ENCODE results near the gene PHACTR3. TPM values are rescaled to one million over a fixed set of nuclear protein-coding genes. Genes with fewer than 3 reads are reported as not detected.

Gene PHACTR3
- total RNA-seq, 1 donor from 2014 or later = 0.14 TPM

- no peaks in the 10 kb centered on the region for H3K4me1 ChIP-seq (ENCODE audit: insufficient read depth, low read length)
- TF ChIP-seq CTCF (IDR thresholded peaks at IDR 0.05; ENCODE audit: insufficient read depth, low read depth, low read length) (no peak), EZH2 (IDR thresholded peaks at IDR 0.05; ENCODE audit: insufficient read depth, low read length) (no peak)
- DNase-seq (ENCODE audit: low read depth) = no peak
- H3K36me3 ChIP-seq (ENCODE audit: insufficient read depth, low read length) = no peaks in the 10 kb centered on the region
- H3K27ac ChIP-seq (ENCODE audit: low read depth, low read length) = no peak overlapping the region
- no peaks in the 10 kb centered on the region for H3K27me3 ChIP-seq (ENCODE audit: insufficient read depth, low read length)
- H4K20me1 ChIP-seq (ENCODE audit: insufficient read depth, low read length) = no peaks in the 10 kb centered on the region
- H3K79me2 ChIP-seq (ENCODE audit: insufficient read depth, low read length) = no peaks in the 10 kb centered on the region
- Mint-ChIP-seq H3K4me3 (ENCODE audit: unreplicated experiment) (no peak overlapping the region), H3K9me3 (ENCODE audit: unreplicated experiment) (peaks cover 2% of the 10 kb centered on the region), H3K27me3 (ENCODE audit: low read depth, unreplicated experiment) (peaks cover 71% of the 10 kb centered on the region), H3K27ac (ENCODE audit: unreplicated experiment) (no peak overlapping the region), H3K36me3 (ENCODE audit: low read depth, unreplicated experiment) (no peaks in the 10 kb centered on the region), H3K4me1 (ENCODE audit: low read depth, unreplicated experiment) (no peaks in the 10 kb centered on the region)
- no peak overlapping the region for H2AFZ ChIP-seq (ENCODE audit: low read depth, low read length)
- no peak overlapping the region for H3K4me3 ChIP-seq (ENCODE audit: insufficient read depth, low read depth, low read length)
- no peak for FAIRE-seq
- no peak overlapping the region for H3K4me2 ChIP-seq (ENCODE audit: low read length)
- no peaks in the 10 kb centered on the region for H3K9me3 ChIP-seq (ENCODE audit: insufficient read depth, low read depth, low read length)
- no peak overlapping the region for H3K9ac ChIP-seq (ENCODE audit: low read length)
Observed at GRCh38 chr20:59771506-59772372, 167.4 kb downstream of the PHACTR3 start.

GRCh38 chr20:59772373-59772705, 168.0 kb downstream of the PHACTR3 start:
- Histone ChIP-seq H3K27ac (ENCODE audit: low read depth, low read length) (no peak overlapping the region), H3K79me2 (ENCODE audit: insufficient read depth, low read length) (no peaks in the 10 kb centered on the region), H2AFZ (ENCODE audit: low read depth, low read length) (no peak overlapping the region), H3K27me3 (ENCODE audit: insufficient read depth, low read length) (no peaks in the 10 kb centered on the region), H3K9ac (ENCODE audit: low read length) (no peak overlapping the region), H3K9me3 (ENCODE audit: insufficient read depth, low read depth, low read length) (no peaks in the 10 kb centered on the region), H3K36me3 (ENCODE audit: insufficient read depth, low read length) (no peaks in the 10 kb centered on the region), H3K4me2 (ENCODE audit: low read length) (no peak overlapping the region), H3K4me3 (ENCODE audit: insufficient read depth, low read depth, low read length) (no peak overlapping the region), H3K4me1 (ENCODE audit: insufficient read depth, low read length) (no peaks in the 10 kb centered on the region), H4K20me1 (ENCODE audit: insufficient read depth, low read length) (no peaks in the 10 kb centered on the region)
- Mint-ChIP-seq H3K27me3 (ENCODE audit: low read depth, unreplicated experiment) (peaks cover 71% of the 10 kb centered on the region), H3K4me1 (ENCODE audit: low read depth, unreplicated experiment) (no peaks in the 10 kb centered on the region), H3K4me3 (ENCODE audit: unreplicated experiment) (no peak overlapping the region), H3K9me3 (ENCODE audit: unreplicated experiment) (peaks cover 2% of the 10 kb centered on the region), H3K36me3 (ENCODE audit: low read depth, unreplicated experiment) (no peaks in the 10 kb centered on the region), H3K27ac (ENCODE audit: unreplicated experiment) (no peak overlapping the region)
- TF ChIP-seq EZH2 (IDR thresholded peaks at IDR 0.05; ENCODE audit: insufficient read depth, low read length) (no peak), CTCF (IDR thresholded peaks at IDR 0.05; ENCODE audit: insufficient read depth, low read depth, low read length) (no peak)
- DNase-seq (ENCODE audit: low read depth) (no peak), FAIRE-seq (no peak)

All from astrocyte (in vitro differentiated cells and primary cell).